ENCODE data around the gene ADAM12.
"Not testable (repeated sequence)": the region's sequence is repeated elsewhere in the genome, so short reads cannot be mapped to it uniquely, and the experiment has no call there.

Gene ADAM12

GRCh38 chr10:126375926-126376554 is 12.2 kb downstream of the ADAM12 start:
- in situ Hi-C loops (cut with MboI; ENCODE audit: low sequenced_read_pairs), result no loop called here

GRCh38 chr10:126375299-126375698 is 13.0 kb downstream of the ADAM12 start:
- in situ Hi-C loops (cut with MboI; ENCODE audit: low sequenced_read_pairs), result no loop called here

GRCh38 chr10:126374435-126374834 is 13.8 kb downstream of the ADAM12 start:
- in situ Hi-C loops (cut with MboI; ENCODE audit: low sequenced_read_pairs), result no loop called here

- in situ Hi-C loops (cut with MboI; ENCODE audit: low sequenced_read_pairs), result no loop called here
Observed at GRCh38 chr10:126373972-126374371, 14.3 kb downstream of the ADAM12 start.

GRCh38 chr10:126373147-126373546 is 15.1 kb downstream of the ADAM12 start:
- in situ Hi-C loops (cut with MboI; ENCODE audit: low sequenced_read_pairs), result no loop called here

- in situ Hi-C loops (cut with MboI; ENCODE audit: low sequenced_read_pairs), result no loop called here
Observed at GRCh38 chr10:126372396-126372795, 15.9 kb downstream of the ADAM12 start.

GRCh38 chr10:126369125-126369710 is 19.1 kb downstream of the ADAM12 start:
- in situ Hi-C loops (cut with MboI; ENCODE audit: low sequenced_read_pairs), result no loop called here

GRCh38 chr10:126357169-126357568 is 31.1 kb downstream of the ADAM12 start:
- in situ Hi-C loops (cut with MboI; ENCODE audit: low sequenced_read_pairs), result no loop called here

GRCh38 chr10:126353666-126354065 is 34.6 kb downstream of the ADAM12 start:
- in situ Hi-C loops (cut with MboI; ENCODE audit: low sequenced_read_pairs), result no loop called here

- in situ Hi-C loops (cut with MboI; ENCODE audit: low sequenced_read_pairs), result no loop called here
Observed at GRCh38 chr10:126352453-126352852, 35.8 kb downstream of the ADAM12 start.

GRCh38 chr10:126351021-126351420 is 37.3 kb downstream of the ADAM12 start:
- in situ Hi-C loops (cut with MboI; ENCODE audit: low sequenced_read_pairs), result no loop called here

- in situ Hi-C loops (cut with MboI; ENCODE audit: low sequenced_read_pairs), result no loop called here
Observed at GRCh38 chr10:126350216-126350992, 37.9 kb downstream of the ADAM12 start.

- in situ Hi-C loops (cut with MboI; ENCODE audit: low sequenced_read_pairs), result no loop called here
Observed at GRCh38 chr10:126349676-126350075, 38.6 kb downstream of the ADAM12 start.

- in situ Hi-C loops (cut with MboI; ENCODE audit: low sequenced_read_pairs), result no loop called here
Observed at GRCh38 chr10:126349101-126349500, 39.2 kb downstream of the ADAM12 start.

- in situ Hi-C loops (cut with MboI; ENCODE audit: low sequenced_read_pairs), result not testable (repeated sequence)
Observed at GRCh38 chr10:126343496-126343895, 44.8 kb downstream of the ADAM12 start.

GRCh38 chr10:126342680-126343079 is 45.6 kb downstream of the ADAM12 start:
- in situ Hi-C loops (cut with MboI; ENCODE audit: low sequenced_read_pairs), result no loop called here

GRCh38 chr10:126341491-126341890 is 46.8 kb downstream of the ADAM12 start:
- in situ Hi-C loops (cut with MboI; ENCODE audit: low sequenced_read_pairs), result no loop called here

GRCh38 chr10:126337251-126337810 is 50.9 kb downstream of the ADAM12 start:
- in situ Hi-C loops (cut with MboI; ENCODE audit: low sequenced_read_pairs), result no loop called here

- in situ Hi-C loops (cut with MboI; ENCODE audit: low sequenced_read_pairs), result no loop called here
Observed at GRCh38 chr10:126336801-126337200, 51.5 kb downstream of the ADAM12 start.

- in situ Hi-C loops (cut with MboI; ENCODE audit: low sequenced_read_pairs), result no loop called here
Observed at GRCh38 chr10:126334272-126334671, 54.0 kb downstream of the ADAM12 start.

- in situ Hi-C loops (cut with MboI; ENCODE audit: low sequenced_read_pairs), result no loop called here
Observed at GRCh38 chr10:126332576-126332975, 55.7 kb downstream of the ADAM12 start.

- in situ Hi-C loops (cut with MboI; ENCODE audit: low sequenced_read_pairs), result no loop called here
Observed at GRCh38 chr10:126331101-126331500, 57.2 kb downstream of the ADAM12 start.
